ENCODE data around the gene MAEL. TPM values are rescaled to one million over a fixed set of nuclear protein-coding genes. Genes with fewer than 3 reads are reported as not detected.
"Not testable (repeated sequence)": the region's sequence is repeated elsewhere in the genome, so short reads cannot be mapped to it uniquely, and the experiment has no call there.

Gene MAEL
- total RNA-seq, 4 donors from 2014 or later = not detected

DNA sequence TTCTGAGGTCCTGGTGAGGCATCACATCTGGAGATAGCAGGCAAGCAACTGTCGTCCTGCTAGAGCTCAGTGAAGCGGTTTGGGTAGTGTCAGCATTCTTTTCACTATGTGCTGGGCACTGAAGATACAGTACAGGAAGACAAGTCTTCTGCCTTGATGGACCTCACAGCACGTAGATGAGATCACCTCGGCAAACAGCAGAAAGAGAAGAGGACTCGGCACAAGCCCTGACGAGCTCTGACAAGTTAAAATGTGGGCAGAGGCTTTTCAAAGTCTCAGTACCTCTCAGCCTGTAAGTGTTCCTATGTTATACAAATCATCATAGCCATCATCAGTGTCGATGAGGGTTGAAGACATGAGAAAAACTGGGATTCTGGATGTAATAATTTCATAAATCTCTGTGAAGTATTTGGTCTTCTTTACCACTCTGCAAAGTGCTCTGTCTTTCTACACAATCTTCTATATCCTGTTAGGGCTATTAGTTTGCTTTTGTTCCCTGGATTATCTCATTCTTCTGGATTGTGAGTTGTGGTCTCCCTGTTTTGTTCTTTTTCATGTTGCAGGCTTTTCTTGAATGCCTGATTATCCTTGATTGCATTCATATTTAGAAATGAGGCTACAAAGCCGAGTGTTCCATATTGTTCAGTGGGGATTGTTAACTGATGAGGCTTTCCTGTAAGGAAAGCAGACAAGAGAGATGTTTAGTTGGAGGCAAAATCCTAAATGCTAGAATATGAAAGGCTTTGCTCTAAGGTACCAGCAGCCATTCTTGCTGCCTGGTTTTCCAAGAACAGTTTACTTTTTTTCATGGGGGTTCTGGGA lies 24.2 kb downstream of the MAEL start:
- Histone ChIP-seq H3K4me3 (no peak overlapping the region), H3K36me3 (no peaks in the 10 kb centered on the region), H3K4me1 (no peaks in the 10 kb centered on the region), H3K27me3 (no peaks in the 10 kb centered on the region), H3K9me3 (no peaks in the 10 kb centered on the region), H3K27ac (no peak overlapping the region)
- intact Hi-C loops (cut with DNase I; ENCODE audit: low total_unique reads) = no loop called here
- TF ChIP-seq POLR2A (IDR thresholded peaks at IDR 0.05) = no peak
- TF ChIP-seq, protein P1, sequence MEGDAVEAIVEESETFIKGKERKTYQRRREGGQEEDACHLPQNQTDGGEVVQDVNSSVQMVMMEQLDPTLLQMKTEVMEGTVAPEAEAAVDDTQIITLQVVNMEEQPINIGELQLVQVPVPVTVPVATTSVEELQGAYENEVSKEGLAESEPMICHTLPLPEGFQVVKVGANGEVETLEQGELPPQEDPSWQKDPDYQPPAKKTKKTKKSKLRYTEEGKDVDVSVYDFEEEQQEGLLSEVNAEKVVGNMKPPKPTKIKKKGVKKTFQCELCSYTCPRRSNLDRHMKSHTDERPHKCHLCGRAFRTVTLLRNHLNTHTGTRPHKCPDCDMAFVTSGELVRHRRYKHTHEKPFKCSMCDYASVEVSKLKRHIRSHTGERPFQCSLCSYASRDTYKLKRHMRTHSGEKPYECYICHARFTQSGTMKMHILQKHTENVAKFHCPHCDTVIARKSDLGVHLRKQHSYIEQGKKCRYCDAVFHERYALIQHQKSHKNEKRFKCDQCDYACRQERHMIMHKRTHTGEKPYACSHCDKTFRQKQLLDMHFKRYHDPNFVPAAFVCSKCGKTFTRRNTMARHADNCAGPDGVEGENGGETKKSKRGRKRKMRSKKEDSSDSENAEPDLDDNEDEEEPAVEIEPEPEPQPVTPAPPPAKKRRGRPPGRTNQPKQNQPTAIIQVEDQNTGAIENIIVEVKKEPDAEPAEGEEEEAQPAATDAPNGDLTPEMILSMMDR (IDR thresholded peaks at IDR 0.05 in 4 of 5, conservative IDR thresholded peaks at IDR 0.05 in 1 of 5) = no peak
- no peak for ATAC-seq
- no peak for DNase-seq
- in situ Hi-C loops (cut with MboI; ENCODE audit: low sequenced_read_pairs in 4 of 4) = no loop called here

- H3K4me1 ChIP-seq = no peaks in the 10 kb centered on the region
- no peak for ATAC-seq
- TF ChIP-seq, protein P1 (IDR thresholded peaks at IDR 0.05 in 4 of 5, conservative IDR thresholded peaks at IDR 0.05 in 1 of 5) = no peak
- TF ChIP-seq POLR2A (IDR thresholded peaks at IDR 0.05) = no peak
- no peaks in the 10 kb centered on the region for H3K27me3 ChIP-seq
- H3K27ac ChIP-seq = no peak overlapping the region
- no peaks in the 10 kb centered on the region for H3K9me3 ChIP-seq
- no peak for DNase-seq
- H3K4me3 ChIP-seq = no peak overlapping the region
- in situ Hi-C loops (cut with MboI; ENCODE audit: low sequenced_read_pairs in 4 of 4) = no loop called here
- H3K36me3 ChIP-seq = no peaks in the 10 kb centered on the region
- intact Hi-C loops (cut with DNase I; ENCODE audit: low total_unique reads) = no loop called here
Measured at GRCh38 chr1:167016100-167016750, 27.1 kb downstream of the MAEL start.

DNA sequence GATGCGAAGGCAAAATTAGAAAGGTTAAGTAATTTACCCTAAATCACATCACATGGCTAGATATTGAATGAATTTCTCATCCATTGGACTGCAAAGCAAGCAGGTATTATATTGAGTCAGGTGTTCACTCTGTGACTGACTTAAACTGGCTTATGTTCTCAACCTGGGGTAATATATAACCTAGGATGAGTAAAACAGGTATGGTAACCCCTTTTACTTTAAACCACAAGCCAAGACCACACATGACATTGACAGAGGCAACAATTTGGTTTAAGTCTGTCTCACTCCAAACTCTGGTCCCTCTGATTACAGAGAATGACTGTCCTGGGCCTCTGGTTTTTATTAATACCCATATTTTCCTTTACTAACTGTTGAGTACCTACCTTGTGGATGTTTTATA lies 33.3 kb downstream of the MAEL start:
- H3K9me3 ChIP-seq = no peaks in the 10 kb centered on the region
- DNase-seq (no peak), ATAC-seq (no peak)
- no peaks in the 10 kb centered on the region for H3K27me3 ChIP-seq
- no peak overlapping the region for H3K27ac ChIP-seq
- in situ Hi-C loops (cut with MboI; ENCODE audit: low sequenced_read_pairs in 4 of 4) = no loop called here
- no peaks in the 10 kb centered on the region for H3K36me3 ChIP-seq
- no peaks in the 10 kb centered on the region for H3K4me1 ChIP-seq
- TF ChIP-seq, protein P1 (IDR thresholded peaks at IDR 0.05 in 4 of 5, conservative IDR thresholded peaks at IDR 0.05 in 1 of 5) = no peak
- no peak for TF ChIP-seq POLR2A (IDR thresholded peaks at IDR 0.05)
- no peak overlapping the region for H3K4me3 ChIP-seq
- intact Hi-C loops (cut with DNase I; ENCODE audit: low total_unique reads) = no loop called here

- H3K4me1 ChIP-seq; in situ Hi-C loops (cut with MboI; ENCODE audit: low sequenced_read_pairs in 4 of 4); H3K27me3 ChIP-seq; ATAC-seq; H3K4me3 ChIP-seq; H3K9me3 ChIP-seq; DNase-seq; intact Hi-C loops (cut with DNase I; ENCODE audit: low total_unique reads); H3K36me3 ChIP-seq; H3K27ac ChIP-seq: not testable (repeated sequence)
Measured at GRCh38 chr1:167029553-167029952, 40.5 kb downstream of the MAEL start.

DNA sequence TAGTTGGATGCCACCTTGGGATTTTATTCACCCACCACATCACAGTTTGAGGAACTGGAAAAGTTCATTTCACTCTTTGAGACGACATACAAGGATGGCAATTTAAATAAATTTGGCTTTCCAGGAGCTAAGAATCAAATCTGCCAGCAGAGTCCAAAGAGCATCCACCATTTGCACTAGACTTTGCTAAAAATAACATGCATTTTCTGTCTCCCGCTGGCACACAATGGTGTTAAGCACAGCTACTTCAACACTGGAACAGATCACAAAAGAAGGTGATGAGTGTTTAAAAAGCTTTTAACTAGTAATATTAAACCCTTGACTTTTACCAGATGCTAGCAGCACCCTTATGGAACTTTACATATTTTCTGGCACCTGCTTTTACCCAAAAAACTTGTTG lies 44.6 kb downstream of the MAEL start:
- TF ChIP-seq, protein P1 (IDR thresholded peaks at IDR 0.05 in 4 of 5, conservative IDR thresholded peaks at IDR 0.05 in 1 of 5) = no peak
- no peak for TF ChIP-seq POLR2A (IDR thresholded peaks at IDR 0.05)
- Histone ChIP-seq H3K27me3 (no peaks in the 10 kb centered on the region), H3K4me1 (no peaks in the 10 kb centered on the region), H3K4me3 (no peak overlapping the region), H3K9me3 (no peaks in the 10 kb centered on the region), H3K27ac (no peak overlapping the region), H3K36me3 (no peaks in the 10 kb centered on the region)
- in situ Hi-C loops (cut with MboI; ENCODE audit: low sequenced_read_pairs in 4 of 4) = no loop called here
- ATAC-seq (no peak), DNase-seq (no peak)
- intact Hi-C loops (cut with DNase I; ENCODE audit: low total_unique reads) = no loop called here

All from gastrocnemius medialis (tissue), 4 donors.